ENCODE results near the gene SLC25A13.
"Not testable (repeated sequence)": the region's sequence is repeated elsewhere in the genome, so short reads cannot be mapped to it uniquely, and the experiment has no call there.

- not testable (repeated sequence) for TF ChIP-seq CTCF (IDR thresholded peaks at IDR 0.05); POLR2A (IDR thresholded peaks at IDR 0.05); POLR2AphosphoS5 (IDR thresholded peaks at IDR 0.05; ENCODE audit: insufficient read depth in 1 of 2, low read depth in 1 of 2)
Observed at GRCh38 chr7:96293911-96294310, 28.0 kb downstream of the SLC25A13 start.

Data from vagina (tissue), 2 donors.